Keratinocyte (primary cell): ENCODE measurements around the gene RNF41. TPM values are rescaled to one million over a fixed set of nuclear protein-coding genes. Genes with fewer than 3 reads are reported as not detected.
A peak's percentile ranks its signal among the peaks of the same experiment; 100 is the strongest.
"Not testable (repeated sequence)": the region's sequence is repeated elsewhere in the genome, so short reads cannot be mapped to it uniquely, and the experiment has no call there.

Experiments used
- DNase-seq: peaks from one replicate; pipeline ENCODE4 v3.0.0-alpha.2; 2011; ENCODE audit warnings: low read depth, missing footprints, low spot score
- FAIRE-seq: peaks from 2 replicates; lab custom pipeline; 2011; peaks lifted over from hg19 to GRCh38; lab: Jason Lieb, UNC
- H2AFZ ChIP-seq: 2 replicates; pipeline ENCODE4 v1.6.0; 2012; ENCODE audit warnings: low read length, control low read depth, inconsistent platforms; ENCODE audit not compliant: control insufficient read depth
- H3K27ac ChIP-seq: 2 replicates; pipeline ENCODE4 v1.5.1; 2011; ENCODE audit warnings: low read length; ENCODE audit not compliant: control insufficient read depth, insufficient read depth
- H3K27me3 ChIP-seq: 3 replicates; pipeline ENCODE4 v1.6.0; 2011; ENCODE audit warnings: low read length; ENCODE audit not compliant: control insufficient read depth, insufficient read depth; ENCODE audit errors: extremely low read depth
- H3K36me3 ChIP-seq, 2 experiments: 2 replicates in 1 of 2; 3 replicates in 1 of 2; pipeline ENCODE4 v1.5.1; 2011; ENCODE audit warnings: low read length in 2 of 2, mild to moderate bottlenecking in 1 of 2; ENCODE audit not compliant: control insufficient read depth in 2 of 2, insufficient read depth in 2 of 2; ENCODE audit errors: extremely low read depth in 1 of 2
- H3K4me1 ChIP-seq: 3 replicates; pipeline ENCODE4 v1.5.1; 2011; ENCODE audit warnings: low read length; ENCODE audit not compliant: control insufficient read depth, insufficient read depth; ENCODE audit errors: extremely low read depth
- H3K4me2 ChIP-seq: 3 replicates; pipeline ENCODE4 v1.6.0; 2011; ENCODE audit warnings: low read depth, low read length; ENCODE audit not compliant: control insufficient read depth, insufficient read depth; ENCODE audit errors: extremely low read depth
- H3K4me3 ChIP-seq, 3 experiments: fragments of 200-600 bp in 1 of 3; sonication (generic) in 1 of 3; 2 replicates in 2 of 3; 3 replicates in 1 of 3; pipeline ENCODE4 v1.5.1; 2011 to 2016; ENCODE audit warnings: low read length in 3 of 3, mild to moderate bottlenecking in 3 of 3, control low read depth in 2 of 3, inconsistent platforms in 1 of 3, low read depth in 1 of 3, mixed read lengths in 1 of 3, mixed run types in 1 of 3, moderate library complexity in 1 of 3; ENCODE audit not compliant: control insufficient read depth in 2 of 3, insufficient read depth in 2 of 3; ENCODE audit errors: extremely low read depth in 1 of 3
- H3K79me2 ChIP-seq: 2 replicates; pipeline ENCODE4 v1.6.0; 2012; ENCODE audit warnings: low read length; ENCODE audit not compliant: control insufficient read depth, insufficient read depth
- H3K9ac ChIP-seq: 3 replicates; pipeline ENCODE4 v1.6.0; 2011; ENCODE audit warnings: low read length; ENCODE audit not compliant: control insufficient read depth, insufficient read depth; ENCODE audit errors: extremely low read depth
- H3K9me1 ChIP-seq: 3 replicates; pipeline ENCODE4 v1.6.0; 2011; ENCODE audit warnings: low read length; ENCODE audit not compliant: control insufficient read depth, insufficient read depth; ENCODE audit errors: extremely low read depth
- H3K9me3 ChIP-seq: 2 replicates; pipeline ENCODE4 v1.5.1; 2012; ENCODE audit warnings: low read depth, low read length; ENCODE audit not compliant: control insufficient read depth
- H4K20me1 ChIP-seq: 3 replicates; pipeline ENCODE4 v1.6.0; 2011; ENCODE audit warnings: low read length; ENCODE audit not compliant: control insufficient read depth, insufficient read depth; ENCODE audit errors: extremely low read depth
- CTCF ChIP-seq, 3 experiments: IDR thresholded peaks in 1 of 3; conservative IDR thresholded peaks in 1 of 3; optimal IDR thresholded peaks in 1 of 3; 2 replicates in 2 of 3; 3 replicates in 1 of 3; pipeline versions ENCODE3 to v1.5.1; 2011; ENCODE audit warnings: low read length in 3 of 3, mild to moderate bottlenecking in 3 of 3, moderate library complexity in 2 of 3, control low read depth in 1 of 3, inconsistent platforms in 1 of 3; ENCODE audit not compliant: insufficient read depth in 2 of 3; ENCODE audit errors: extremely low read depth in 1 of 3
- EZH2 ChIP-seq: IDR thresholded peaks from one replicate; pipeline ENCODE4 v1.6.1; 2012; ENCODE audit warnings: inconsistent platforms, mild to moderate bottlenecking, low read length, moderate library complexity
- dilution Hi-C: fragments of 300-500 bp; cut with MboI; formaldehyde crosslinking; loops from one replicate; pipeline ENCODE4 v1.7.0; 2020; ENCODE audit warnings: low sequenced_read_pairs; ENCODE audit not compliant: extremely low pct_ligation_motif_present
- polyA plus RNA-seq, 5 experiments: library from polyadenylated mRNA; depleted of rRNA in 3 of 5; stranded (reverse) in 3 of 5; stranded (forward) in 1 of 5; unstranded in 1 of 5; fragments of >200 nt; gene quantifications; 1 replicate in 1 of 5; 2 replicates in 3 of 5; 3 replicates in 1 of 5; pipeline versions ENCODE4 v1.2.1 to v1.2.3, GENCODE V29; 2011 to 2012; ENCODE audit warnings: missing spikeins in 2 of 5, low read depth in 1 of 5, low replicate concordance in 1 of 5

Gene RNF41
- polyA plus RNA-seq, 1 donor (not counting 4 experiments of a cell fraction or from before 2014, with no cell fraction given) = 42.2 TPM

- no peak overlapping the region for H3K27ac ChIP-seq
- H3K4me1 ChIP-seq = peaks cover 5% of the 10 kb centered on the region
- peak overlapping the region; percentile 87 for H3K9ac ChIP-seq
- no peaks in the 10 kb centered on the region for H3K79me2 ChIP-seq
- H3K9me1 ChIP-seq = no peaks in the 10 kb centered on the region
- peaks cover 0 to 11% of the 10 kb centered on the region in 2 experiments for H3K36me3 ChIP-seq
- dilution Hi-C loops = no loop called here
- DNase-seq (no peak), FAIRE-seq (no peak)
- H3K4me3 ChIP-seq = peak overlapping the region; percentile 48 to 92 (median 78)
- TF ChIP-seq EZH2 (no peak), CTCF (optimal IDR thresholded peaks at IDR 0.05 in 1 of 3, IDR thresholded peaks at IDR 0.05 in 1 of 3, conservative IDR thresholded peaks at IDR 0.05 in 1 of 3; ENCODE audit: extremely low read depth in 1 of 3, insufficient read depth in 2 of 3, low read length in 3 of 3) (no peak)
- H2AFZ ChIP-seq = peak overlapping the region; percentile 96
- peak overlapping the region; percentile 98 for H3K4me2 ChIP-seq
- H3K27me3 ChIP-seq = no peaks in the 10 kb centered on the region
- no peaks in the 10 kb centered on the region for H4K20me1 ChIP-seq
- H3K9me3 ChIP-seq = no peaks in the 10 kb centered on the region
Measured at GRCh38 chr12:56267443-56268071, 45.8 kb upstream of the RNF41 start.

GRCh38 chr12:56266693-56267442 lies 45.1 kb upstream of the RNF41 start, which contains the start of gene COQ10A:
COQ10A (plus strand) TSS chr12:56266942; CDS start chr12:56267119, 177 bp downstream.
- peak within 1 kb of the TSS; percentile 87 for H3K9ac ChIP-seq
- no peaks in the 10 kb centered on the region for H3K79me2 ChIP-seq
- no peaks in the 10 kb centered on the region for H3K27me3 ChIP-seq
- peak within 1 kb of the TSS; percentile 98 for H3K4me2 ChIP-seq
- DNase-seq = no peak
- H3K4me1 ChIP-seq = peaks cover 9% of the 10 kb centered on the region
- TF ChIP-seq CTCF (optimal IDR thresholded peaks at IDR 0.05 in 1 of 3, IDR thresholded peaks at IDR 0.05 in 1 of 3, conservative IDR thresholded peaks at IDR 0.05 in 1 of 3; ENCODE audit: extremely low read depth in 1 of 3, insufficient read depth in 2 of 3, low read length in 3 of 3) (peak; percentile 71 to 89 (median 82)), EZH2 (no peak)
- peak within 1 kb of the TSS; percentile 70 for H3K27ac ChIP-seq
- peak within 1 kb of the TSS; percentile 96 for H2AFZ ChIP-seq
- peaks cover 0 to 9% of the 10 kb centered on the region in 2 experiments for H3K36me3 ChIP-seq
- H4K20me1 ChIP-seq = no peaks in the 10 kb centered on the region
- dilution Hi-C loops = no loop called here
- H3K9me1 ChIP-seq = no peaks in the 10 kb centered on the region
- H3K4me3 ChIP-seq = peak within 1 kb of the TSS; percentile 48 to 92 (median 78)
- H3K9me3 ChIP-seq = no peaks in the 10 kb centered on the region
- peak; percentile 41 for FAIRE-seq

- H3K79me2 ChIP-seq, H3K27me3 ChIP-seq, H3K36me3 ChIP-seq, H3K9me3 ChIP-seq, FAIRE-seq, H3K9me1 ChIP-seq, DNase-seq, dilution Hi-C loops, H4K20me1 ChIP-seq: not testable (repeated sequence)
- Histone ChIP-seq H2AFZ (peak overlapping the region; percentile 96), H3K4me3 (peak overlapping the region; percentile 48 to 92 (median 78)), H3K9ac (peak overlapping the region; percentile 87), H3K27ac (peak overlapping the region; percentile 70), H3K4me1 (peaks cover 16% of the 10 kb centered on the region), H3K4me2 (peak overlapping the region; percentile 98)
Measured at GRCh38 chr12:56266068-56266692, 44.5 kb upstream of the RNF41 start.
